GM15510 (cell line): Measurements from ENCODE around the gene DCTN2.

Experiments used
- POLR2A ChIP-seq: IDR thresholded peaks from 3 replicates; pipeline ENCODE4 v1.6.1; 2011; ENCODE audit warnings: borderline replicate concordance; ENCODE audit not compliant: insufficient read length; ENCODE audit errors: extremely low read depth

The DCTN2 gene

DNA sequence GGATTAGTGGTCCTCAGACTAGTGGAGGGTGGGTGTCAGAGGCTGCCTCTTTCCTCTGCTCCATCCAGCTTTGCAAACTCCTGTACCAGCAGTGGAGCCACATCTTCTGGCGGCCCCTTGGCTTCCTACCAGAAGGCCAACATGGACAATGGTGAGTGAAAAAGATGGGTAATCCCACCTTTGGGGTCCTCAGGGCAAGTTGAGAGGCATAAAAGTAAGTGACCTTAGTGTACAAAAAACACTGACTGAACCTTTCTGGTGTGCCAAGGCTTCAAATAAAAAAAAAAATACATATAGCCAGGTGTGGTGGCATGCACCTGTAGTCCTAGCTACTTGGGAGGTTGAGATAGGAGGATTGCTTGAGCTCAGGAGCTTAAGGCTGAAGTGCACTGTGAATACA is 34.8 kb upstream of the DCTN2 start:
- TF ChIP-seq POLR2A = no peak

DNA sequence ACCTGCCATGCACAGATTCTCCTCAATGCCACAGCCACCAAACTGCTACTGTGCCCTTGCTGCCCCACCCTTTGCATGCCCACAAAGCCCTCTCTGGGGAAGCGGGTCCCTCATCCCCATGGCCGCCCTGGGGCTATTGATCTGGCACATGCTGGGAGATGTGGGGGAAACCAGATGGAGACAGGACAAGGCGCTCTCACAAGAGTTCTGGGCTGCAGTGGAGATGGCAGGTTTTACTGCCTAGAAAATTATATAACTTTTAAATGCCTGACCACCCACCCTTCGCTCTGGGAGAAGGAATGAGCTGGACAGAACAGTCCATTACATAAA is 33.4 kb upstream of the DCTN2 start:
- TF ChIP-seq POLR2A = no peak

DNA sequence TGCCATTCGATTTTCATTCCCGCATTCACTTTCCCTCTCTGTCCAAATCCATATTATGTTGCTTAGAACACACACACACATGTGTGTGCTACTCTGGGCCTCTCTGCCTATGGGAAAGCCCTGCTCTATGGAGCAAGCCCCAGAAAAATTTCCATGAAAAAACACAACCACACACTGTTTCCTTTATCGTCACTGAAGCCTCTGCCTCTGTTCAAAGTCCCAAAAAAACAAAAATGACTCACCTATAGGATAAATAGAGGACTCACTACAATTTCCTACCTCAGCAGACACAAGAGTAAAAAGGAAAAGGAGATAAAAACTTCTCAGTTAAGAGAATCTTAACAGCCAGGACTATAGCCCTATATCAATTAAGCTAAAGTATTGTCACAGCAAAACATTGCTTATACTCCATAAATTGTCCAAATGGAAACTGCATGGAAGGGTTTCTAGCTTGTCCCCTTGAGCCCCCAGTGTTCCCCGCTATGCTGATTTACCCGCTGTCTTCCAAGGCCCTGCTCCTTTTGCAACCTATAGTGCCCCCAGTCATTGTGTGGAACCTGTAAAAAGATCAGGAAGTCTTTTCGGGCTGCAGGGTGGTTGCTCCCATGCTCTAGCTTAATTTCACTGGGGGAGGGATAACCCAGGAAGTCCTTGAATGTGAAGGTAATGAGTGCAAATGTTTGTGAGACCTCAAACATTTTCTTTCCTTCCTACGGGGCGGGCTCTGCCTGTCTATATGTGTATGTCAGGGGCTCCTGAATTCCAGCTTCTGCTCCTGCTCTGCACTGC is 32.9 kb upstream of the DCTN2 start:
- no peak for TF ChIP-seq POLR2A

DNA sequence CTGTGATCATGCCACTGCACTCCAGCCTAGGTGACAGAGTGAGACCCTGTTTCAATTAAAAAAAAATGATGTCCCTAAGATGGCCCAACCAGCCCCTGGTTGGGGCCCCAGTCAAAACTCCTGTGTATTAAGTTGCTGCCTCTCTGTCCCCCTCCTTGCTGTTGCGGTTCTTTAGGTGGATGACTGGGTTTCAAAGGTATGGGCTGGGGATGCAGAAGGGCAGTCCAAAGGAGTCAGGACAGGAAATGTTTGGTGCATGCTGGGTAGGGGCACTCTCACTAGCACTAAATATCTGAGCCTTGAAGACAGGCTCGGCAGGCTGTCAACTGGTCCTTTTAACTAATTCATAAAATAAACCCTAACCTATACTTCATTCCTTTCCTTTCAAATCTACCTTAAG is 32.0 kb upstream of the DCTN2 start:
- no peak for TF ChIP-seq POLR2A

DNA sequence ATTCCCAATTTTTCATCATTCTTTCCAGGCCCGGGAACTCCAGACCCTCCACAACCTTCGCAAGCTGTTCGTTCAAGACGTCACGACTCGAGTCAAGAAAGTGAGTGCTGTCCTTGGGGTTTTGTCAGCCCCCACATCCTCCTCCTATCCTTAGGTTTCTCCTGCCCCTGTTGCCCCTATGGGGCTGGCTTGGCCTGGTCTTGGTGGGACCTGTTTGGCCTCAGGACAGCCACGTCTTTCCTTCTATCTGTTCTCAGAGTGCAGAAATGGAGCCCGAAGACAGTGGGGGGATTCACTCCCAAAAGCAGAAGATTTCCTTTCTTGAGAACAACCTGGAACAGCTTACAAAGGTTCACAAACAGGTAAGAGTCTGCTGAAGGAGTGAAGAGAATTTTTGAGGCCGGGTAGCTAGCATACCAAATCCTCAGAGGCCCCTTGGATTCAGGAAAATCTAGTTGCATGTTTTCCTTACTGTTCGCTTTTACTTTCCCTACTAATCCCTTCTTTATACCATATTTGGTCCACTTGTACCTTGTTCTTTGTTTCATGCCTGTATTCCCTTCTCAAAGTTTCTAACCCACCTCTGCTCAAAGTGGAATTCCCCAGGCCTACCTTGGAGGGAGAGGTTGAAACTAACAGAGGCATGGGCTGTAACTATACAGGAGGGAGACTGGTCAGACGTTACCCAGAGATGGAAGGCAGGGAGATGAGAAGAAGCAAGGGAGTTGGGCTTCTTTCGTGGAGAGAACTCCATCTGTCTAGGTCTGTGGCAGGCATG is 31.2 kb upstream of the DCTN2 start:
- no peak for TF ChIP-seq POLR2A

DNA sequence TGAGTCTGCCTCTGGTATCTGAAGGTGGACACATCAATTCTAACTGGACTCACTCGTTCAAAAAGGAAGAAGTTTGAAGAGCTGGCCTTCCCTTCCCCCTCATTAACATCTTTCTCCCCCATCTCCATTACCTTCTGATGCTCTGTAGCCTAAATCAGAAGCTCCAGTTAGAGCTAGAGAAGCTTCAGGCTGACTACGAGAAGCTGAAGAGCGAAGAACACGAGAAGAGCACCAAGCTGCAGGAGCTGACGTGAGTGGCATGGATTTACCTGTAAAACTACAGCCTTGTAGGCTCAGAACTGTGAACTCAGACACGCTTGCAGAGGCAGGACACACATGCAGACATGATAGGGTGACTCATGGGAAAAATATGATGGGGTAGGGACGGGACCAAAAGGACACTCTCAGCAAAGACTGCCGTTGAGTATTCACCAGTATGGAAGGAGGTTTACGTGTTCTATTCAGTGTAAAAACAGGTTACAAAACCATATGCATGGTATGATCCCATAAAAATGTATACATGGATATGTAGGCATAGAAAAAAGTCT is 29.7 kb upstream of the DCTN2 start:
- no peak for TF ChIP-seq POLR2A

DNA sequence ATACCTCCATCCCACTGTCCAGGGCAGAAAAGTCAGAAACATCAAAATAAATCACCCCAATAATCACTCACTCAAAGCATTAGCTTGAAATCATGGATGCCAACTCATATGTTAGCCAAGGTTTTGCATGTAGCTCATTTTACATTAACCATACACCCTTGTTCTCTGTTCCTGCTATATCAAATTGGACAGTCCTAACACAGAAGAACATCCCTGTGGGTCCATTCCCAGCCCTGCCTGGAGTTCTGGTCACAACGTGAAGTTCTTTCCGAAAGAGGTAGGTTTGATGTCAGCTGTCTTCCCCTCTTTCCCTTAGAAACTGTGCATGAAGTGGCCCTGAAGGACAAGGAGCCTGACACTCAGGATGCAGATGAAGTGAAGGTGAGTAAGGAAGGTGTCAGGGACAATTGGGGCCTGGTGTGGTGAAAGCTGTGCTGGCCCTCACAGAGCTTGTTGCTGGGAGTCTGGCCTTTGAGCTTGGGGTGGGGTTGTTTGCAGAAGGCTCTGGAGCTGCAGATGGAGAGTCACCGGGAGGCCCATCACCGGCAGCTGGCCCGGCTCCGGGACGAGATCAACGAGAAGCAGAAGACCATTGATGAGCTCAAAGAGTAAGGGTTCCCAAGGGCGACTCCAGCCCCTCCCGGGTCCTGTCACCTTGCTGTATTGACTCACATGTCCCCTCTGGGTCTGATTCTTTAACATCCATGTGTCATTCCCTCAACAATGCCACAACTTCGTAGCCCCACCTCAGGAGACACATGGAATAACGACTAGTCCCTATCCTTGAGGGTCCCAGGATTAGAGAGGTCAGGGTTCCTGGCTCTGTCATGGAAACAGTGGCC is 29.0 kb upstream of the DCTN2 start:
- no peak for TF ChIP-seq POLR2A

DNA sequence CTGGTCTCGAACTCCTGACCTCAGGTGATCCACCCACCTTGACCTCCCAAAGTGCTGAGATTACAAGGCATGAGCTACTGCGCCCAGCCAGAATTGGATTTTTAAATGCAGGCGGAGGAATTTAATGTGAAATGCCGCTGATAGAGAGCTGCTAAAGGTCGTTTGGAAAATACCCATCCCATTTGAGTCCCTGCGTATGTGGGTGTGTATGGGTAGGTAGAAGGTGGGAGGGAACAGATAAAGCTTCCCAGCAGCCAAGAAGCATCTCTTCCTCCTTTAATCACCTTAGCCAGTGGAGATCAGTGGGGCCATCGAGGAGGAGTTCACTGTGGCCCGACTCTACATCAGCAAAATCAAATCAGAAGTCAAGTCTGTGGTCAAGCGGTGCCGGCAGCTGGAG is 27.8 kb upstream of the DCTN2 start:
- TF ChIP-seq POLR2A = no peak

DNA sequence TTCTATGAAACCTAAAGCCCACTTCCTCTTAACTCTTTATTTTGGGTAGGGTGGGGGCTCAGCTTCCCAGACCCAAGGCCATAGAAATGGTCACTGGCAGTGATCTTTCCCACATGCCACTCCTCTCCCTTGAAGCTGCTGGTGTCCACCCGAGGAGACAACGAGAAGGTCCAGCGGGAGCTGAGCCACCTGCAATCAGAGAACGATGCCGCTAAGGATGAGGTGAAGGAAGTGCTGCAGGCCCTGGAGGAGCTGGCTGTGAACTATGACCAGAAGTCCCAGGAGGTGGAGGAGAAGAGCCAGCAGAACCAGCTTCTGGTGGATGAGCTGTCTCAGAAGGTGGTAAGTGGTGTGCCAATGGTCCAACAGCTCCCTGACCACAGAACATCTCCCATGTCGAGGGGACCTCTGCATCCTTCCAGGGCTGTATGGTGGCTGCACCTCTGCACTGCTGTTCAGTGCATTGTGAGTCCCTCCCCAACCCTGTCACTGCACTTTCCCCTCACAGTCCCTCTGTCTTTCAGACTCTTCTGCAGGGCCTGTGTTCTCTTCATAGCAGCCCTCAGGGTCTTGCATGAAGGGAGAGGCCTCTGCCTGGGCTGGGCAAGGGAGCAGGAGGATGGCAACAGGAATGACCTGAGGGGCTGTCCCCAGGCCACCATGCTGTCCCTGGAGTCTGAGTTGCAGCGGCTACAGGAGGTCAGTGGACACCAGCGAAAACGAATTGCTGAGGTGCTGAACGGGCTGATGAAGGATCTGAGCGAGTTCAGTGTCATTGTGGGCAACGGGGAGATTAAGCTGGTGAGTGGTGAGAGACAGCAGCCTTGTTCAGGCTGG is 25.2 kb upstream of the DCTN2 start:
- no peak for TF ChIP-seq POLR2A

DNA sequence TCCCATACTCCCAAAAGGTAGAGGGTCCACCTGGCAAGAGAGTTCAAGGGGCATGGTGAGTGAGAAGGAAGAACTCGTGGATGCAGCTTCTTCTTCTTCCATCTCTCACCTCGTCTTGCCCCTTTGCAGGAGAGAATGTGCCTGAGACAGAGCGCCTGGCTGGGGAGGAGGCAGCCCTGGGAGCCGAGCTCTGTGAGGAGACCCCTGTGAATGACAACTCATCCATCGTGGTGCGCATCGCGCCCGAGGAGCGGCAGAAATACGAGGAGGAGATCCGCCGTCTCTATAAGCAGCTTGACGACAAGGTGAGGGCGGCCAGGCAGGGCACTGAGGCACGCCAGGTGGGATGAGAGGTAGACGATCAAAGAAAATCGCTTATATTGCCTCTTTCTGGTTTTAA is 22.9 kb upstream of the DCTN2 start:
- TF ChIP-seq POLR2A = no peak

DNA sequence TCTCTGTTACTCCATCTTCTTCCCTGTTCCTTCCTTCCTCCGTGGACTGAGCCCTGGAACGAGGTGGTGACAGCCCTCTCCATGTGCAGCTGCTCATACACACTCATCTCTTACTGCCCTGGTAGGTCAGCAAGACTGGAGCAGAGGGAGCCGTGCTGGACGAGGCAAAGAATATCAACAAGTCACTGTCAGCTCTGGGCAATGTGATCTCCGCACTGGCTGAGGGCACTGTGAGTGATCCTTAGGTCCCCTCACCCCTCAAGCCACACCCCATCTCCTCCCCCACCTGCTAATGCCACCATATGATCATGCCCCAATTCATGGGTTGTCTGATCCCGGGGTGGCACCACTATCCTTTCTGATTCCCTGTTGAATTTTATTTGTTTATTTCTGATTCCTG is 21.8 kb upstream of the DCTN2 start:
- no peak for TF ChIP-seq POLR2A

DNA sequence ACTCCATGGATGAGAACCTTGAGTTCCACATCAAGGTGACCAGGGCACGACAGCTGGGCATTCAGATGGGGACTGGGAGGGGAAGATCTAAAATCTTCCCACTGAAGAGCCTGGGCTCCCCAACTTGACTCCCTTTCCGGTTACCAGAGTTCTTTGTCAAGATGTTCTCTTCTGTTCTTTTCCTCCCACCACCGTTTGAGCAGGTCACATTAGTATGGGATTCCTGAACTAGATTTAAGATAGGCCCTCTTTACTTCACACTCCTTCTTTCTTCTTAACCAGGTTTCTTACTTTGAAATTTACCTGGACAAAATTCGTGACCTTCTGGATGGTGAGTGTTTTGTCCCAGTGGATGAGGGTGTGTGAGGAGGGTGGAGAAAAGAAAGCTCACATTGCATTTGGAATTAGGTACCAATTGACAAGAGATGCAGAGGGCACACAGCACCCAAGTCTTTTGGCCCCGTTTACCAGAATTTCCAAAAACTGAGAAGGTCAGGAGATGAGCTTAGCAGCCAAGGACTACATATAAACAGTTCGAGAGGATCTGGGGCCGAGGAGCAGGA is 17.3 kb upstream of the DCTN2 start:
- no peak for TF ChIP-seq POLR2A

DNA sequence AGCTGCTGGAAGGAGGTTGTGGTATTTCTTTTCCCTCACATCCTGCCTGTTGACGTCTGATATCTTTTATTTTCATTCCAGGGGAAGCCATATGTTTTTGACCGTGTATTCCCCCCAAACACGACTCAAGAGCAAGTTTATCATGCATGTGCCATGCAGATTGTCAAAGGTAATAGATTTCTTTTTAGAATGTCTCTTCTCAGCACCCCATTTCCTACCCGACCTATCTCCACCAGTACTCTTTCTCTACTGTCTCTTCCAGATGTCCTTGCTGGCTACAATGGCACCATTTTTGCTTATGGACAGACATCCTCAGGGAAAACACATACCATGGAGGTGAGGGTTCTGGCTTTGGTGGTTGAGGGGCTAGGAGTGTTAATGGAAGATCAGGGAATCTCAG is 16.4 kb upstream of the DCTN2 start:
- TF ChIP-seq POLR2A = no peak

DNA sequence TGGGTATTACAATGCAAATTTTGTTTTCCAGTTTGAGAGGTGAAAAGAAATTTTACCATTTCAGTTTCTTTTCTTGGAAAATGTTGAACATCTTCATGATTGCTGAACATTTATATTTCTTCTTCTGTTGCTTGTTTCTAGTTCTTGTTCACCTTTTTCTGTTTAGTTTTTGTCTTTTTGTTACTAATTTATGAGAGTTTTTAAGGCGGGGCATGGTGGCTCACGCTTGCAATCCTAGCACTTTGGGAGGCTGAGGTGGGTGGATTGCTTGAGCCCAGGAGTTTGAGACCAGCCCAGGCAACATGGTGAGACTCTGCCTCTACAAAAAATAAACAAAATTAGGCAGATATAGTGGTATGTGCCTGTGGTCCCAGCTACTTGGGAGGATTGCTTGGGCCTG is 13.5 kb upstream of the DCTN2 start:
- TF ChIP-seq POLR2A = no peak
